ENCODE data around the gene PIP4K2A. TPM values are rescaled to one million over a fixed set of nuclear protein-coding genes. Genes with fewer than 3 reads are reported as not detected.

Gene PIP4K2A
- total RNA-seq, 6 experiments from 2014 or later: 50.1 to 67.9 (median 58.9) TPM

GRCh38 chr10:22631185-22631584 is 83.2 kb downstream of the PIP4K2A start:
- peak overlapping the region; percentile 59; the same call in 1 of the 2 replicates for H3K27ac Mint-ChIP-seq
- H3K4me1 Mint-ChIP-seq (ENCODE audit: low read depth): peaks cover 59% of the 10 kb centered on the region
- TF ChIP-seq CTCF (IDR thresholded peaks at IDR 0.05): no peak
- no peaks in the 10 kb centered on the region for H3K27me3 Mint-ChIP-seq (ENCODE audit: insufficient read depth)
- H3K36me3 Mint-ChIP-seq (ENCODE audit: low read depth): peaks cover 20% of the 10 kb centered on the region
- no peak overlapping the region for H3K4me3 Mint-ChIP-seq
- no peak for DNase-seq
- H3K9me3 Mint-ChIP-seq: no peaks in the 10 kb centered on the region

GRCh38 chr10:22630234-22631174 is 83.9 kb downstream of the PIP4K2A start:
- TF ChIP-seq CTCF (IDR thresholded peaks at IDR 0.05): no peak
- Mint-ChIP-seq H3K4me1 (ENCODE audit: low read depth) (peaks cover 66% of the 10 kb centered on the region), H3K4me3 (peak overlapping the region; percentile 40), H3K27me3 (ENCODE audit: insufficient read depth) (no peaks in the 10 kb centered on the region), H3K36me3 (ENCODE audit: low read depth) (peaks cover 16% of the 10 kb centered on the region), H3K9me3 (no peaks in the 10 kb centered on the region), H3K27ac (peak overlapping the region; percentile 59)
- peak; percentile 32 for DNase-seq

- Mint-ChIP-seq H3K4me1 (ENCODE audit: low read depth) (peaks cover 72% of the 10 kb centered on the region), H3K27me3 (ENCODE audit: insufficient read depth) (no peaks in the 10 kb centered on the region), H3K4me3 (no peak overlapping the region; the same call in 1 of the 2 replicates), H3K27ac (peak overlapping the region; percentile 58), H3K36me3 (ENCODE audit: low read depth) (peaks cover 14% of the 10 kb centered on the region), H3K9me3 (no peaks in the 10 kb centered on the region)
- TF ChIP-seq CTCF (IDR thresholded peaks at IDR 0.05): no peak
- no peak for DNase-seq
These were observed 84.5 kb downstream of the PIP4K2A start for GRCh38 chr10:22629852-22630233.

- H3K4me1 Mint-ChIP-seq (ENCODE audit: low read depth): peaks cover 79% of the 10 kb centered on the region
- no peaks in the 10 kb centered on the region for H3K9me3 Mint-ChIP-seq
- no peak for DNase-seq
- TF ChIP-seq CTCF (IDR thresholded peaks at IDR 0.05): no peak
- peak overlapping the region; percentile 28; the same call in 1 of the 2 replicates for H3K27ac Mint-ChIP-seq
- peak overlapping the region; percentile 30; the same call in 1 of the 2 replicates for H3K4me3 Mint-ChIP-seq
- H3K27me3 Mint-ChIP-seq (ENCODE audit: insufficient read depth): no peaks in the 10 kb centered on the region
- H3K36me3 Mint-ChIP-seq (ENCODE audit: low read depth): peaks cover 14% of the 10 kb centered on the region
These were observed 85.3 kb downstream of the PIP4K2A start for GRCh38 chr10:22629126-22629525.

GRCh38 chr10:22628309-22628708 is 86.1 kb downstream of the PIP4K2A start:
- H3K4me3 Mint-ChIP-seq: no peak overlapping the region
- TF ChIP-seq CTCF (IDR thresholded peaks at IDR 0.05): no peak
- H3K9me3 Mint-ChIP-seq: no peaks in the 10 kb centered on the region
- H3K4me1 Mint-ChIP-seq (ENCODE audit: low read depth): peaks cover 87% of the 10 kb centered on the region
- peaks cover 14% of the 10 kb centered on the region for H3K36me3 Mint-ChIP-seq (ENCODE audit: low read depth)
- H3K27me3 Mint-ChIP-seq (ENCODE audit: insufficient read depth): no peaks in the 10 kb centered on the region
- no peak for DNase-seq
- H3K27ac Mint-ChIP-seq: no peak overlapping the region; the same call in 1 of the 2 replicates
